Measurements from ENCODE around the gene TSPAN11.
A peak's percentile ranks its signal among the peaks of the same experiment; 100 is the strongest.

TSPAN11 gene

GRCh38 chr12:30979371-30980259 is 53.1 kb downstream of the TSPAN11 start:
- DNase-seq (ENCODE audit: low spot score) = no peak

- peak; percentile 15 for DNase-seq (ENCODE audit: low spot score)
Measured at GRCh38 chr12:30980955-30981662, 54.6 kb downstream of the TSPAN11 start.

GRCh38 chr12:30982413-30982812 is 55.9 kb downstream of the TSPAN11 start:
- no peak for DNase-seq (ENCODE audit: low spot score)

- peak; percentile 39 for DNase-seq (ENCODE audit: low spot score)
Measured at GRCh38 chr12:30985814-30986452, 59.4 kb downstream of the TSPAN11 start.

- DNase-seq (ENCODE audit: low spot score) = no peak
Measured at GRCh38 chr12:30988086-30988485, 61.5 kb downstream of the TSPAN11 start.

- no peak for DNase-seq (ENCODE audit: low spot score)
Measured at GRCh38 chr12:30988646-30989286, 62.2 kb downstream of the TSPAN11 start.

DNA sequence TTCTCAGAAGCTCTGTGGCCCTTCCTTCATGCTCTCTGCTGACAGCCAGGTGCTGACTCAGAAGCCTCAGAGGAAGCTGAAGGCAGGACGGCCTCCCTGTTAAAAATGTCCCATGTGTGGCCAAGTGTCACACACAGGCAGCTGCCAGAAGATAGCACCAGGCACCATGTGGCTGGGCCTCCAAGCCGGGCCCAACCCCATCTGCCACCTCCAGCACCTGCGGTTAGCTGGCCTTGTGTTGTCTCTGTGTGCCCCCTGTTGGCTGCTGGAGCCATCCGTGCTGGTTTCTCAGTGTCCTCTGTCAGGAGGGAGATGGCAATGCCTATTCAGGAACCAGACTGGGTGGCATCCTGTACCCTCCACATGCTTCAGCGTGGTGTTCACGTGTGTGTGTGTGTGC is 63.2 kb downstream of the TSPAN11 start:
- DNase-seq (ENCODE audit: low spot score) = no peak

DNA sequence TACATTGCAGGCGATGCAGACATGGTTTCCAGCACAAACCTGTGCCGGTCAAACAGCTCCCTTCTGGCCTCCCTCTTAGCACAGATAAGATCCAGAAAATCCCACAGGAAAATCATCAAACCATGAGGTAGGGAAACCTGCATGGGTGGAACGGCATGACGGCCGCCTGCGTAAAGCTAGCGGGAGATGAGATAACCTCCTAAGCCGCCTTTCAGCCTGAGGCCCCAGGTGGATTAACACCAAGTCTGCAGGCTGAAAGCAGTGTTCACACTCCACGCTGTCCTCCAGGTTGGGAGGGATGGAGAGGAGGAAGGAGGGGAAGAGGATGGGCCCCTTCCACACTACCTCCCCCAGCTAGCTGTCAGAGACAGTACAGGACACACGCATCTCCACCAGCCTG is 63.8 kb downstream of the TSPAN11 start:
- DNase-seq (ENCODE audit: low spot score) = no peak

DNA sequence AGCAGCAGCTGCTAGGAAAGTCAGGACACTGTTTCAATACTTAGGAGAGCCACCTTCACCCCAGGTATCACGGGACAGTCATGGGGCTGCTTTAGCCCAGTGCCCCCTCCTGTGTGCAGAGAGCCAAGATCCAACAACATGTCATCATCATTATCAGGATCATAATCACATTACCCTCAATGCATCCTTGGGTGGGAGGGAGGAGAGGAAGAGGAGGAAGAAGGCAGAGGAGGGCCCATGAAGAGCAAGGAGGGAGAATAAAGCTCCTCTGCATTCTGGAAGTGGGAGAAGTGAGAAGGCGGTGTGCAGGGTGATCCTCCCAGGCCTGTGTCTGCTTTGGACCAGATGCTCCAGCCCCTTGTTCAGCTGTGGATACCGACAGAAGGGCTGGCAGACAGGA is 64.2 kb downstream of the TSPAN11 start:
- no peak for DNase-seq (ENCODE audit: low spot score)

DNA sequence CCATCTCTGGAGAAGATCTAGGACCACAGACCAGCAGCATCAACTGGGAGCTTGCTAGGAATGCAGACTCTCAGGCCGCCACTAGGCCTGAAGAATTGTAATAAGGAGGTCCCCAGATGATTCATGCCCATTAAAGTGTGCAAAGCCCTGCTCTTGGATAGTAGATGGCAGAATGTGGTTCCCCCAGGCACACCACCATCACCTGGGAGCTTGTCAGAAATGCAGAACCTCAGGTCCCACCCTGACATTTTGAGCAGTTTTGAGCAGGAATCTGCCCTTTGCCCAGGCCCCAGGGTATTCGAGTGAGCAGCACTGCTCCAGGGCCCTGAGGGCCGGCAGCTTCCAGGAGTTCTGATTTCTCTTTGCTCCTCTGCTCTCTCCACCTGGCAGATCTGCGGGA is 64.9 kb downstream of the TSPAN11 start:
- no peak for DNase-seq (ENCODE audit: low spot score)

DNA sequence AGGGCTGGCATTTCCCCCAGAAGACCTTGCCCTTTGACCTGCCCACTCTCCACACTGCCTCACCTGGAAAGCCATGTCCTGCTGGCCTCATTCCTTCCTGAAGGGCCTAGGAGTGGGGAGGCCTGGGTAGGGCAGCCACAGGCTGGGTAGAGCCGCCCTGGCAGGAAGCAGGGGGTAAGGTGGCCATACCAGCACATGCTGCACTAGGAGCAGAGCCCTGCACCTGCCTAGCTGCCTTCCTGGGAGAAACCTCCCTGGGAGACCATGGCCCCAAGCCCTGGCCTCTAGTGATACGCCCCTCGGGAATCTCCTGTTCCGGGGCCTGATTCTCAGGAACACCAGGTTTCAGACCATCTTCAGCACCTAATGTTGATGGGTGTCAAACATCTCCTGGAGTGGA is 65.8 kb downstream of the TSPAN11 start:
- DNase-seq (ENCODE audit: low spot score) = no peak

GRCh38 chr12:30993766-30994165 is 67.2 kb downstream of the TSPAN11 start:
- no peak for DNase-seq (ENCODE audit: low spot score)

GRCh38 chr12:30994274-30994673 is 67.7 kb downstream of the TSPAN11 start:
- DNase-seq (ENCODE audit: low spot score) = no peak

- DNase-seq (ENCODE audit: low spot score) = no peak
Measured at GRCh38 chr12:30996255-30996654, 69.7 kb downstream of the TSPAN11 start.

GRCh38 chr12:30996752-30997151 is 70.2 kb downstream of the TSPAN11 start:
- DNase-seq (ENCODE audit: low spot score) = no peak

DNA sequence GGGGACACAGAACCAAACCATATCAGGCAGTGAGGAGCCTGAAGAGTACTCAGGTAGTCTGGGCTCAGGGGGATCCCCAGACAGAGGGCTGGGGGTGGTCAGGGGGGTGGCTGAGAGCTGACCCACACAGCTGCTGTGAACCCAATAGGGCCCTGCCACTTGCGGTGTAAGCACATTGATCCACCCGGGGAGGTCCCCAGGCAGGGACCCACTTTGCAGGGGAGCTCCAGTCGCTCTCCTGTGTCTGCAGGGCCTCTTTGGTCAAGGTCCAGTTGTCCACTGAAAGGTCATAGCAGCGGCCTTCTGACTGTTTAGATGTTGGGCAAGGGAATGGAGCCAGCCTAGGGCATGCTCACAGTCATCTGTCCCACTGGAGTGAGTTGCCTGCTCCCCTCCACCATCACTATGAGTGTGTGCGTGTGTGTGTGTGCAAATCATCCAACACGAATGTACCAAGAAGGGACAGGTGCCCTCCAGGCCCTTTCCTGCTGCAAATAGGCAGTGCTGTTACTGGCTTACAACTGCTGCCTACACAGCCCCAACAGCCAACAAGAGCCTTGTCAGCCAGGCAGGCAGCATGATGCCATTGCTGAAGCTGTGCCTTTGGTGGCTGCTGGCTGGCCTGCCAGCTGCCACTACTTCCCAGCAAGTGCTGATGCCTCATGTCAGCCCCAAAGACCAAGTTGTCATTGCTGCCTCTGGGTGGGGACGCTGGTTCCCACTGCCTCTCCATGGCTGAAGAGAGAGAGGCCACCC is 71.3 kb downstream of the TSPAN11 start:
- no peak for DNase-seq (ENCODE audit: low spot score)

DNA sequence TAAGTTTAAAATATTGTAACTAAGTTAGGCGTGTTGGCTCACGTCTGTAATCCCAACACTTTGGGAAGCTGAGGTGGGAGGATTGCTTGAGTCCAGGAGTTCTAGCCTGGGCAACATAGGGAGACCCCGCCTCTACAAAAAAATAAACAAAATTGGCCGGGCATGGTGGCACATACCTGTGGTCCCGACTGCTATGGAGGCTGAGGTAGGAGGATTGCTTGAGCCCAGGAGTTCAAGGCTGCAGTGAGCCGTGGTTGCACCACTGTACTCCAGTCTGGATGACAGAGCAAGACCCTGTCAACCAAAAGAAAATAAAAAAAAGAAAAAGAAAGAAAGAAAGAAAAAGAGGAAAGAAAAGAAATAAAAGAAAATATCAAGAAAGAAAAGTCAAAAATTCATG is 72.5 kb downstream of the TSPAN11 start:
- DNase-seq (ENCODE audit: low spot score) = no peak

GRCh38 chr12:30999723-31000122 is 73.2 kb downstream of the TSPAN11 start:
- DNase-seq (ENCODE audit: low spot score) = no peak

DNA sequence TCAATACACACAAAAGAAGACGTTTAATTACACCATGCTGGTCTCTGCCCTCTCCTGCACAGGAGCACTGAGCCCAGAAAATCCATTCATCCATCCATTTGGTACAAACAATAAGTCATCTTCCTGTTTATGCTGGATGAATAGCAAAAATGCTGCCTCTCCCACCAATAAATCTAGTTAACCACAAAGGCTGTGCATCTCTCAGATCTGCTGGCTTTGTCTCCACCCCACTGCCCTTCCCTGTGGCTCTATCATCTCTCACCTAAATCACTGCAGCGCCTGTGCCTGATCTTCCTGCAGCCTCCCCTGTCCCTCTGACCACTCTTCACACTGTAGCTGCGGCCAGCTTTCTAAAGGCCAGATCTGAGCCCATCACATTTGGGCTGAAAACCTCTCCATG is 74.2 kb downstream of the TSPAN11 start:
- DNase-seq (ENCODE audit: low spot score) = no peak

- no peak for DNase-seq (ENCODE audit: low spot score)
Measured at GRCh38 chr12:31001581-31002360, 75.2 kb downstream of the TSPAN11 start.

DNA sequence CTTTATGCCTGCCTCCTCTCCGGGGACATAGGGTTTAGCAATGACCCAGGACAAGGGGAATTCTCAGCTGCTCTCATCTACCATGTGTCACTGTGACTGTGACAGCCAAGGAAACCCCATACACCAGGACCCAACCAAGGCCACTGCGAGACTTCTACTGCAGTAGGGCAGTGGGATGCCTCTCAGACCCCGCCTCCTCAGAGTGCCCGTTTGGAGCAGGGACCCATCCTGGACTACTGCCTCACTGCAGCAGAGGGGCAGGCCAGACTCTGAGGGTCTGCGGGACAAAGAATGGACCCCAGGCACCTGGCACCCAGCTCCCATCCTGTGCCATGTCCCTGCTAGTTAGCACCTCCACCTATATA is 75.8 kb downstream of the TSPAN11 start:
- no peak for DNase-seq (ENCODE audit: low spot score)
